ENCODE measurements around the gene PLEKHO1.

DNA sequence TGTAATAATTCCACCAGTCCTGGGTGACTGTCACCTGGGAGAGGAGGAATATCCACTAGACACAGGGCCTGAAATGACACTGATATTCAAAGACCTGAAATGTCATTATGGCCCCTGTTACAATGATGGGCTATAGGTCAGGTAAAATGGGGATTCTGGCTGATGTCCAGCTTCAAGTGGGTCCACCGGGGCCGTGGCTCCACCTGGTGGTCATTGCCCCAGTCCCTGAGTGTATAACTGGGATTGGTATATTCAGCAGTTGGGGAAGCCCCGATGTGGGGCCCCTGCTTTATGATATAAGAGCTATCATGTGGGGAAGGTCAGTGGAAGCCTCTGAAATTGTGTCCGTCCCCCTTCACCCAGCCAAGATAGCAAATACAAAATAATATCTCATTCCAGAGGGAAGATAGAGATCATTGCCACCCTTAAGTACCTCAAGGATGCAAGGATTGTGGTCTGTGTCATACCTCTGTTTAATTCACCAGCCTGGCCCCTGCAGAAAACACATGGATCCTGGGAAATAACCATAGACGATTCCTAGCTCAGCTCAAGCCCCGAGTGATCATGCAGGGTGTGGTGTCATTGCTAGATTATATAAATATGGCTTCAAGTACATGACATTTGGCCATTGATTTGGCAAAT is 19.4 kb downstream of the PLEKHO1 start:
- TF ChIP-seq, protein P1, sequence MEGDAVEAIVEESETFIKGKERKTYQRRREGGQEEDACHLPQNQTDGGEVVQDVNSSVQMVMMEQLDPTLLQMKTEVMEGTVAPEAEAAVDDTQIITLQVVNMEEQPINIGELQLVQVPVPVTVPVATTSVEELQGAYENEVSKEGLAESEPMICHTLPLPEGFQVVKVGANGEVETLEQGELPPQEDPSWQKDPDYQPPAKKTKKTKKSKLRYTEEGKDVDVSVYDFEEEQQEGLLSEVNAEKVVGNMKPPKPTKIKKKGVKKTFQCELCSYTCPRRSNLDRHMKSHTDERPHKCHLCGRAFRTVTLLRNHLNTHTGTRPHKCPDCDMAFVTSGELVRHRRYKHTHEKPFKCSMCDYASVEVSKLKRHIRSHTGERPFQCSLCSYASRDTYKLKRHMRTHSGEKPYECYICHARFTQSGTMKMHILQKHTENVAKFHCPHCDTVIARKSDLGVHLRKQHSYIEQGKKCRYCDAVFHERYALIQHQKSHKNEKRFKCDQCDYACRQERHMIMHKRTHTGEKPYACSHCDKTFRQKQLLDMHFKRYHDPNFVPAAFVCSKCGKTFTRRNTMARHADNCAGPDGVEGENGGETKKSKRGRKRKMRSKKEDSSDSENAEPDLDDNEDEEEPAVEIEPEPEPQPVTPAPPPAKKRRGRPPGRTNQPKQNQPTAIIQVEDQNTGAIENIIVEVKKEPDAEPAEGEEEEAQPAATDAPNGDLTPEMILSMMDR (IDR thresholded peaks at IDR 0.05), result peak; percentile 70 to 89 (median 83)
- TF ChIP-seq POLR2A (IDR thresholded peaks at IDR 0.05), result no peak

All from adrenal gland (tissue), 5 donors.